Thyroid gland (tissue), 4 donors: Measurements from ENCODE around the gene ROBO2.

Source experiments
- POLR2A ChIP-seq, 2 donors: fragments of 450-650 bp; IDR thresholded peaks; one replicate each; pipeline ENCODE4 v1.6.1; 2017; ENCODE audit warnings: antibody characterized with exemption in 2 of 2, mild to moderate bottlenecking in 2 of 2, moderate library complexity in 1 of 2
- TF ChIP-seq, protein P1 (sequence below), 6 experiments: fragments of 200-600 bp in 3 of 6; fragments of 450-650 bp in 3 of 6; sonication (generic) in 3 of 6; IDR thresholded peaks; one replicate each; pipeline ENCODE4 v1.5.1; 2016 to 2019; ENCODE audit warnings: antibody characterized with exemption in 6 of 6, mild to moderate bottlenecking in 2 of 6, inconsistent platforms in 1 of 6, moderate library complexity in 1 of 6

DNA sequence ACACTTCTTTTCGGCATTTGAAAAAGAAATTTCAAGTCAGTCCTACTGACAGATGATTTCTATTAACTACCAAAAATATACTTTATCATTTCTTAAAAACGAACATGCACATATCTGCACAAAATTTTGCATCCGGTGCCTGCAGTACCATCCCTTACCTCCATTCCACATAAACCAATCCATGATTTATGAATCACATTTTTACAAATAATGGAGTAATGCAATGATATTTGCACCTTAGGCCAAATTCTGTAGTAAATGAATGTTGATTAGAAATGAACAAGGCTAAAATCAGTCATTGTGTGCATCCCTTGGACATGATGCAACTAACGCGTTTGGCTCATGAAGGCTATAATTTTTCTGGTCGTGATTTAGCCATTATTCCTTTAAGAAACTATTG, 46.5 kb downstream of the ROBO2 start:
- TF ChIP-seq, protein P1, sequence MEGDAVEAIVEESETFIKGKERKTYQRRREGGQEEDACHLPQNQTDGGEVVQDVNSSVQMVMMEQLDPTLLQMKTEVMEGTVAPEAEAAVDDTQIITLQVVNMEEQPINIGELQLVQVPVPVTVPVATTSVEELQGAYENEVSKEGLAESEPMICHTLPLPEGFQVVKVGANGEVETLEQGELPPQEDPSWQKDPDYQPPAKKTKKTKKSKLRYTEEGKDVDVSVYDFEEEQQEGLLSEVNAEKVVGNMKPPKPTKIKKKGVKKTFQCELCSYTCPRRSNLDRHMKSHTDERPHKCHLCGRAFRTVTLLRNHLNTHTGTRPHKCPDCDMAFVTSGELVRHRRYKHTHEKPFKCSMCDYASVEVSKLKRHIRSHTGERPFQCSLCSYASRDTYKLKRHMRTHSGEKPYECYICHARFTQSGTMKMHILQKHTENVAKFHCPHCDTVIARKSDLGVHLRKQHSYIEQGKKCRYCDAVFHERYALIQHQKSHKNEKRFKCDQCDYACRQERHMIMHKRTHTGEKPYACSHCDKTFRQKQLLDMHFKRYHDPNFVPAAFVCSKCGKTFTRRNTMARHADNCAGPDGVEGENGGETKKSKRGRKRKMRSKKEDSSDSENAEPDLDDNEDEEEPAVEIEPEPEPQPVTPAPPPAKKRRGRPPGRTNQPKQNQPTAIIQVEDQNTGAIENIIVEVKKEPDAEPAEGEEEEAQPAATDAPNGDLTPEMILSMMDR (IDR thresholded peaks at IDR 0.05) = no peak
- no peak for TF ChIP-seq POLR2A (IDR thresholded peaks at IDR 0.05)
